Measurements from ENCODE around the gene DPF3.

The DPF3 gene

DNA sequence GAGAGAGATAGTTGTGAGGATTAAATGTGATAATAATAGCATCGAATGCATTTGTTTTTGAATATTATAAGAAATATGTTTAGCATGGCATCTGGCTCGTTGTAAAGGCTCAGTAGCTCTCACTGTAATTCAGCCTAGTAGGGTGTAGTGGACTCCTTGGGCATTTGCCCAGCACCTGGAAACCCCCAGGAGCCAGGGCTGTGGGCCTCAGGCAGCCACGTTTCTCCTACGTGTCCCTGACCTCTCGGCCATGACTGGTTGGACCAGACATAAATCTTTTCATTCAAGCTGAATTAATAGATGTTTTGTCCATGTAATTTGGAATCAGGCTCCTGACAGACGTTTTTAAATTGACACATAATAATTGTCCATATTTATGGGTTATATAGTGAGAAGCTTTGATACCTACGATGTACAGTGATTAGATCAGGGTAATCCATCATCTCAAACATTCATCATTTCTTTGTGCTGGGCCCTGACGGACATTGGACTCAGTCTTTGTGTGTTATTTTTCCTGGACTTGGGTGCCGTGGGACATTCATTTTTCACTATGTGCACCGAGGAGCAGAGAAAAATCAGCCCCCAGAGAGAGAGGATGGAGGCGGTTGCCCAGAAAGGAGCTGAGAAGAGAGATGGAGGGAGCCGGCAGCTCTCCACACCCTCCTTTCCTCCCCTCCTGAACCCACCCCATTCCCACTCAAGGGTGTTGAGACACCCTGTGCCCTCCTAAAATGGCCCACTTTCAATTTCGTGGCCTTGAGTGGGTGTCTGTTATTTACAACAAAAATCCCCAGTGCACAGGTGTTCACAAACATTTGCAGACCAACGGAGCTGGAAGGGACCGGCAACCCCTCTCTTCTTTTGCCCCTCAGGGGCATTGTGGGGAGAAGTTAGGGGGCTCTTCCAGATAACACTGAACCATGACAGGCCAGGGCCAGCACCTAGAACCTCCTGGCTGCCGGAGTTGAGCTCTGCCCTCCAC lies 296.4 kb downstream of the DPF3 start:
- DNase-seq (ENCODE audit: low read depth), result no peak

DNA sequence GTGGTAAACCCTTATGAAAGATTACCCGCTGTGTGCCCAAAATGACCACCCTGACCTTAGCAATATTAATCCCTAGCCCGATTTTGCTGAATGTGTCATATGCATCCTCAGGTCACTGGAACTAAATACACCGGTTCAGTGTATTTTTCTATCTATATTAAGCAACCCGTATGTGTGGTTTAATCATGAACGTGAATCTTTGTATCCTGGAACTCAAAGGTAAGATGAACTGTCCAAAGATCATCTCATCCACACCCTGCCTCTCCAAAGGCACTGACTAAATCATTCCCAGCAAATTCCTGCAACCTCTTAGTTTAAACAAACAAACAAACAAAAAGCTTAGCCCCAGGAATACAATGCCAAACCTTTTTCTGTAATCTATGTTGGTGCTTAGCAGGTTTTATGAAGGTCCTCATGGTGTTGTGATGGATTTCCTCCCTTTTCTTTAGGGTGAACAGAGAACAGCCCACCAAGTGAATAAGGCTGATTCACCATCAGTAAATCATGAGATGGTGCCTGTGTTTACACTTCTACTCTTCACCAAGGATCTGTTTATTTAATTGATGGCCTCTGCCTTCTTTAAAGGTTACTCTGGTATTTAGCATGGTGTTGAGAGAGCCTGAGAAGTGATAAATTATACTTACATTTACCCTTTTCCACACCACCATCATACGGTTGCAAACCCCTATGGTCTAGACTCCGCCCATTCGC lies 298.6 kb downstream of the DPF3 start:
- DNase-seq (ENCODE audit: low read depth), result no peak

DNA sequence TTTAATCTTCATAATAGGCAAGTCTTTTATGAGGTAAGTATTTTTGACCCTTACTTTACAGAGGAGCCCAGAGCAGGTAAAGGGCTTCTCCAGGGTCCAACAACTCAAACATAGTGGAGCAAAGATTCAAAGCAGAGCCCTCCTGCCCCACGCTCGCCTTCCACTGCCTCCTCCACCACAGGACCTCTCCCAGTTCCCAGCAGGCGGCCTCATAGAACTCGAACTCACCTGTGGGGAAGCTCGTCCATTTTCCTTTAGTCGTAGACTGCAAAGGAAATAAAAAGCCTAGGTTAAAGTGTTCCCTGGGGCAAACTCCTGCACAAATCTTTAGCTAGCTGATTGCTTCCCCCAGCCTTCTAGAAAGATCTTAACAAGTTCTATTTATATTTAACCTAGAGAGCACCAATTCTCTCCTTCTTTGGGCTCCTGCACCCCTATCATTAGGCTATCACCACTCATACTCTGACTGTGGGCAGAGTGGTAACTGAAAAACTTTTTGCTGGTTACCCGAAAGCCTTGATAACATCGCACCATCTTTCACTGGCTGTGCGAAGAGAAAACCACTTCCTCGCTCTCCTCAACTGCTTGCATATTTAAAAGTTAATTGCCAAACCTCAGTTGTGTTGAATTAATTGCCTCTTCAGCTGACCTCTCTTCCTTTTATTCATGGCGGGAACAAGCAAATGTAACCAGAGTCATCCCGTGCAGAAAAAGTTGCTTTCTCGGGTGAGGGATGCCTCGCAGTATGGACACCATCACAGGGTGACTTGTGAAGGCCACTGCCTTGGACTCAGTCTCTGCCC lies 299.6 kb downstream of the DPF3 start:
- DNase-seq (ENCODE audit: low read depth), result no peak

DNA sequence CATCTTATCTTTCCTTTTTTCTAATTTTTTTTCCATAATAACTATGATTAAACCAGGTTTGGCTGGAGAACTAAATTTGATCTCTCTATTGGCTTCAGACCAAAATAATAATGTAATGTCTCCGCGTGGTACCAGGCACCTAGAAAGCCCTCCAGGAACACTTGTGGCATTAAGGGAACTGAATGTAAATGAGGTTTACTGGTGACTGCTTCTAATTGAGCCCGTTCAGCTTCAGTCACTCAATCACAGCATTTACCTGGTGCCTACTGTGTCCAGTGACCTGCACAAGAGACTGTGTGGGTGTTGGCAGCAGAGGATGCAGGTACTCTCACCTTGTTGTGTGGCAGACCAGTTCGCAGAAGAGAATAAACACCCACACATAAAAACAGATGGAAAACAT lies 302.5 kb downstream of the DPF3 start:
- DNase-seq (ENCODE audit: low read depth), result no peak

DNA sequence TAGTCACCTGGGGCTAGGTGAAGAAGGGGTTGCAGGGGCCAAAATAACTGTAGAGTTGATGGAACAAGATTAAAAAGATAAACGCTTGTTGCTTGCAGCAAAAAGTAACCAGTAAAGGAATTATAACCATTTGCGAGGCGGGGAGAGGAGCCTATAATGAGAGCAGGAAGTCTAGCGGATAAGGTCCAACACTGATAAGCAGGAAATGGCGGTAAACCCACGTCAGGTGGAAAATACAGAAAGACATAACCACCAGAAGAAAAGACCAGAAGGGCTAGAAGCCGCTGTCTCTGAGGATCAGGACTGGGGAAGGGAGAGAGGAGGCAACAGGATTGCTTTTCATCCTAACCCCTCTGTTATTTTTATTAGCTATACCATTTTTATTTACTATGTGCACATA lies 303.3 kb downstream of the DPF3 start:
- DNase-seq (ENCODE audit: low read depth), result no peak

DNA sequence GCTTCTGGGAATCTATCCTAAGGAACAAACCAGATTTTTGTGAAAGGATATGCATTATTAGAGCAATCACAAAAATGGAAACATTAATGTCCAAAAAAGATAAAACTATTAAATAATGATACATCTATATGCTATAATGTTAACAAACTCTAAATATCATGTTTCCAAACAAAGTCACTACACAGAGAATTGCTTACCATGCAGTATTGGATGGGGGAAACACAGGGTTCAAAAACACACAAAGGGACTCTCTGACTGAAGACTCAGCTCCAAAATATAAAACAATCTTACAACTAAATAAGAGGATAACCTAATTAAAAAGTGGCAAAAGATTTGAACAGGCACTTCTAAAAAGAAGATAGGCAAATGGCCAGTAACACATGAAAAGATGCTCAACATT lies 304.2 kb downstream of the DPF3 start:
- DNase-seq (ENCODE audit: low read depth), result no peak

DNA sequence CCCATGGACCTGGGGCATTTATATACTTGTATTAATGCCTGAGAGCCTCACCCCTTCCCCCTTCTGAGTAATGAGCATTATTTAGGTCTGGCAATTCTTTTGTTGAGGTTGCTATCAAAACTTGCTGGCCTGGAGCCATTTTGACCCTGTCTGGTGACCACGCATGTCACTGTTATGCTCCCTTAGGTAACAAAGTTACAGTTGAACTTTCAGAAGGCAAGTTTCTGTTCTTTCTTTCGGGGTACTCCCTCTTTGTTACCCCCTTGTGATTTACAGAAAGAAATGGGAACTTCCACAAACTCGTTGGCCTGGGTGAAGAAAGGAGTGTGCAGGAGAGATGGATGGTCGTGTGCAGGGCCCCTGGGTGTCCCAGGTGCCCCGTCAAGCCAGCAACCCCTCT lies 305.4 kb downstream of the DPF3 start:
- DNase-seq (ENCODE audit: low read depth), result no peak

DNA sequence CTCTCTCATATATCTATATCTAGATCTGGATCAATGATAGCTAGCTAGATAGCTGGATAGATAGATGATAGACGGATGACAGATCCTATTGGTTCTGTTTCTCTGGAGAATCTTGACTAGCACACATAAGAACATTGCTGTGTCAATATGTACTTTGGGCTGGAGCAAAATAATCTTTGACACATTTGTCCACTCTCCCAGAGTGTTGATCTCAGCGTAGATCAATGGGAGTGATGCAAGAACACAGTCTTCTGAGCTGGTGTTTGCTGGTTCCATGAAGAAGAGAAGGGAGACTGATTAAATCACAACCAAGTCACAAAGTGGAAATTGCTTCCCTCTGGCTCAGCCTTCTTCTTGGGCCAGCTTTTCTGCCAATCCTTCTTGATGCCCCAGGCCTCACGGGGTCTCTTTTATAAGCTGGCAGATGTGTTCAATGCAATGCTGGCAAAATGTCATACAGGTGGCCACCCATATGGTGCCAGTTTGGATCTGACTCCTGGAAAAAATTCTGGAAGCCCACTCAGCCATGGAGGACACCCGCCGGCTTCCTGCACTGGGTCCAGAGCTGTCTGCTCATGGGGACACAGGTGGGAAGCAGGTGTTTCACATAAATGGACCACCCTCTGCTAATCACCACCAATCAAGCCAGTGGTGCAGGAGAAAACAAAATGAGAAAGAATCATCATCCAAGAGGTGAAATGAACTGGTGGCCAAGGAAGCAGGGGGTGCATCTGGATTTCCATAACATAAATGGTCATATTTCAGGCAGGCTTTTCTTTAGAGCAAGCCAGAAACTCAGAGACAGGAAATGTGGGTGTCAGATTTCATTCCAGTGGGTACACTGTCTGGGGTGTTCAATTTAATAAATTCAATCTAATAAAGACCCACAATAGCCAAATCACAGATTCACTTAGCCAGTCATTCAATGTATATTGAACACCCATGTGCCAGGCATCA lies 310.3 kb downstream of the DPF3 start:
- DNase-seq (ENCODE audit: low read depth), result no peak

DNA sequence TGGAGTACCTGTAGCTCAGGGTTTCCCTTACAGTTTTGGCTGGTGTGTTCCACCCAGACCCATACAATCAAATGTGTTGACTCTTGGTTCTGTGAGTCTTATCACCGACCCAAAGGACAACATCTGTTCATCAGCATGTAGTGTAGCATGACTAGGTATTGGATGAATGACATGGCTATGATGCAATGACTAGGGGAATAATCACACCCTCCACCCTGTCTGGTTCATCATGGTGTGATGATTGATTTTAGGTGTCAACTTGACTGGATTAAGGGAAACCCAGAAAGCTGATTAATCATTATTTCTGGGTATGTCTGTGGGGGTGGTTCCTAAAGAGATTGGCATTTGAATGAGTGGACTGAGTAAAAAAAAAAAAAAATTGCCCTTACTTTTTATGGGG lies 311.3 kb downstream of the DPF3 start:
- DNase-seq (ENCODE audit: low read depth), result no peak

DNA sequence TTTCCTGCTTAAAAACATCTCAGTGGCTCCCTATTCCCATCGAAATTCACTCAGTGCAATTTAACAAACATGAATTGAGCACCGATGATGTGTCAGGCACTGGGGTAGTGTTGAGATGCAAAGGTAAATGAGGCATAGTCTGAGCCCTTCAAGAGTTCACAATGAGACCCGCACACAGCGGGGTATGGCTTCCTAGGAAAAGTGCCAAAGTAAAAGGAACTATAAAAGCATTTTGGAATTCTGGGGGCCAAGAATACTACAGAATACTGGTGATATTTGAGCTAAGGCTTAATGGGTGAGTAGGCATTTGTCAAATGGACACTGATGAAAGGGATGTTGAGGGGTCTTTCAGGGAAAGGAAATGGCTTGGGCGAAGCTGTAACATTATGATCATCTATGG lies 315.4 kb downstream of the DPF3 start:
- DNase-seq (ENCODE audit: low read depth), result no peak

DNA sequence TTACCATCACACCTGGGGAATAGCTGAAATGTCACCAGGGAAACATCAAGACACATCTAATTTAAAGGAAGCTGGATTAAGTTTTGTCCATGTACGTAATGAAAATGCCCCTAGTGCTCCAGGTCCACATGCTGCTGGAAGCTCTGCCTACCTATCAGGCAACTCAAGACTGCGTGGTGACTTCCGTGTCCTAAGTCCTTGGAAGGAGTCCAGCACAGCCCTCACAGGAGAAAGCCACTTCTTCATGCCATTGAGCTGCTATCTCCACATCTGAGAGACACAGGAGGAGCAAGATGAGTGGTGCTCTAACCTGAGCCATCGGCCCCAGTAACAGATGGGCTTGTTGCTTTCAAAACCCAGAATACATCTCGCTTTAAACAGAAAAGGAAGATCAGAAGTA lies 316.4 kb downstream of the DPF3 start:
- no peak for DNase-seq (ENCODE audit: low read depth)

DNA sequence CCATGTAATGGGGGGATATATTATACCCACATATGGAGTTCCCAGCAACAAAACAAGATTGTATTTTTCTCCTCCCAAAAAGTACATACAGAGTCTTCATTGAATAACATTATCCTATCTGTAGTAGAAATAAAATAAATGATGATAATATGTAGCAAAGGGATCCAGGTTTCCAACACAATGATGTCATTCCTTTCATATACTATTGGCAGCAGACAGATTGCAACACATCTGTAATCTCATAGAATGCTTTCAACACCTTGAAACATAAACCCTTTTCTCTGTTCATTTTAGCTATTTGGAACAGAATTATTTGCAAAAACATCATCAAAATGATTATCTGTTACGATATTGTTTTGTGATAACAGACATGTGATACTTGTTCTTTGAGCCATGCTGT lies 317.6 kb downstream of the DPF3 start:
- DNase-seq (ENCODE audit: low read depth), result no peak

DNA sequence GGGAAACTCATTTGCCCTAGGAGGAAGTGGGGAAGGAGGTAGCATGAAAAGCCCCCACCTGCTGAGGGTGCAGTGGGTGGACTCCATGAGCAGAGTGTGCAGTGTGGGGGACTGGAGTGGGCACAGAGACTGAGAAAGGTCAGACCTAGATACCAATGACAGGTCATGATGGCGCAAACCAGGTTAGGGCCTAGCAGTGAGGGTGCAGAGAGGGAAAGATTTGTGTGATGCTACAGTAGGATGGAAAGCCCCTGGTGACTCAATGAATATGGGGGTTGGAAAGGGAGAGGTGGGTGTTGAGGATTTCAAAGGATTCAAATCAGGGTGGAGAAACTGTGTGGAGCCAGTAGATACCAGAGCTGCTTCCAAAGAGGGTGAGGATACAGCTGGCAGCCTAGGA lies 319.2 kb downstream of the DPF3 start:
- no peak for DNase-seq (ENCODE audit: low read depth)

DNA sequence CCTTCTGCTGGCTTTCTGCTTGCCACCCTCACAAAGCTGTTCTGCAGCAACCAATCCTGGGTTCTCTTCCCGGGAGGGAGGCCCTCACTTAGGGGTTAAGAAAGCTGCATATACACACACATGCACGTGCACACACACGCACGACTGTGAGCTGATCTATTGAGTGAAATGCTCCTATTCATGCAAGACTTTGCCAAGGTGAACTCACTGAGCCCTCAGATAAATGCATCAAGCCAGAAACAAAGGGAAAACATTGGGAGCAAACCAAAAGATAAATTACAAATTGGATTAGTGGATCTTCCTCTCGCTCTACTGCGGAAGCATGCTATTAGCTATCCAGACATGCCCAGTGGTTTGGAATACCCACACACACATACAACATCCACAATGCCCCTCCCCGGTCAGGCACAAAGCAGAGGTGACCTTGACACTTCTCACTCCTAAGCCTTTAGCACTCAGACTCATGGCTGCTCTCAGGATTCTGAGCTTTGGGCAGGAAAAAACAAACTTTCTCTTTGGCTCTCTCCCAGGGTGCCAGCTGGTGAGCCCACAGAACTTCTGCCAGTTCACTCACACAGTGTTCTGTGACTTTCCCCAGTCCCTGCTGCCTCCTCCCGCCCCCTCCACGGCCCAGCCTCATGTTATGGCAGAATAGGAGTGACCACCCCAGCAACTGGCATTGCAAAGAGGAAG lies 320.0 kb downstream of the DPF3 start:
- no peak for DNase-seq (ENCODE audit: low read depth)
